GM18951 (cell line): ENCODE measurements around the gene ERBB4.

Experiments used
- POLR2A ChIP-seq: IDR thresholded peaks from 4 replicates; pipeline ENCODE4 v1.6.1; 2011; ENCODE audit warnings: mild to moderate bottlenecking; ENCODE audit not compliant: insufficient read length, insufficient read depth; ENCODE audit errors: extremely low read depth
- in situ Hi-C: fragments of 300-500 bp; cut with MboI; formaldehyde crosslinking; loops from one replicate; pipeline ENCODE4 v1.12.0; 2022; ENCODE audit warnings: low sequenced_read_pairs, mixed read lengths, inconsistent platforms; ENCODE audit not compliant: unreplicated experiment

Gene ERBB4

GRCh38 chr2:212398316-212398715 is 140.3 kb downstream of the ERBB4 start:
- no peak for TF ChIP-seq POLR2A
- in situ Hi-C loops: no loop called here

- in situ Hi-C loops: no loop called here
- no peak for TF ChIP-seq POLR2A
Observed at GRCh38 chr2:212392544-212392943, 146.1 kb downstream of the ERBB4 start.

- in situ Hi-C loops: no loop called here
- no peak for TF ChIP-seq POLR2A
Observed at GRCh38 chr2:212392043-212392442, 146.6 kb downstream of the ERBB4 start.

- in situ Hi-C loops: no loop called here
- no peak for TF ChIP-seq POLR2A
Observed at GRCh38 chr2:212387146-212387545, 151.5 kb downstream of the ERBB4 start.

GRCh38 chr2:212385241-212385640 is 153.4 kb downstream of the ERBB4 start:
- in situ Hi-C loops: no loop called here
- TF ChIP-seq POLR2A: no peak

GRCh38 chr2:212384027-212384426 is 154.6 kb downstream of the ERBB4 start:
- TF ChIP-seq POLR2A: no peak
- in situ Hi-C loops: no loop called here

GRCh38 chr2:212381428-212382102 is 157.0 kb downstream of the ERBB4 start:
- in situ Hi-C loops: no loop called here
- TF ChIP-seq POLR2A: no peak

GRCh38 chr2:212379103-212379502 is 159.5 kb downstream of the ERBB4 start:
- TF ChIP-seq POLR2A: no peak
- in situ Hi-C loops: no loop called here

- in situ Hi-C loops: no loop called here
Observed at GRCh38 chr2:212367431-212367830, 171.2 kb downstream of the ERBB4 start.

GRCh38 chr2:212364112-212364985 is 174.3 kb downstream of the ERBB4 start:
- no peak for TF ChIP-seq POLR2A
- in situ Hi-C loops: no loop called here

More at GRCh38 chr2:212367431-212367830, 171.2 kb downstream of the ERBB4 start:
- no peak for TF ChIP-seq POLR2A

GRCh38 chr2:212361174-212361756 is 177.3 kb downstream of the ERBB4 start:
- in situ Hi-C loops: no loop called here
- TF ChIP-seq POLR2A: no peak

GRCh38 chr2:212360068-212360460 is 178.5 kb downstream of the ERBB4 start:
- in situ Hi-C loops: no loop called here
- TF ChIP-seq POLR2A: no peak

GRCh38 chr2:212359425-212360067 is 179.1 kb downstream of the ERBB4 start:
- TF ChIP-seq POLR2A: no peak
- in situ Hi-C loops: no loop called here

GRCh38 chr2:212357606-212358005 is 181.0 kb downstream of the ERBB4 start:
- in situ Hi-C loops: no loop called here
- no peak for TF ChIP-seq POLR2A

GRCh38 chr2:212354382-212354781 is 184.2 kb downstream of the ERBB4 start:
- no peak for TF ChIP-seq POLR2A
- in situ Hi-C loops: no loop called here
